ENCODE results near the gene ZSWIM2. TPM values are rescaled to one million over a fixed set of nuclear protein-coding genes. Genes with fewer than 3 reads are reported as not detected.
"Not testable (repeated sequence)": the region's sequence is repeated elsewhere in the genome, so short reads cannot be mapped to it uniquely, and the experiment has no call there.

The ZSWIM2 gene
- not detected in 3 replicates for total RNA-seq

GRCh38 chr2:186848873-186849578 is at the start of gene ZSWIM2:
Gene ZSWIM2 (minus strand): TSS chr2:186849170. CDS start chr2:186849130, 40 bp downstream.
- Mint-ChIP-seq H3K9me3 (peaks cover 9% of the 10 kb centered on the region), H3K27ac (peak within 1 kb of the TSS; percentile 76), H3K36me3 (no peaks in the 10 kb centered on the region), H3K27me3 (ENCODE audit: low read depth) (no peaks in the 10 kb centered on the region), H3K4me3 (peak within 1 kb of the TSS; percentile 85), H3K4me1 (peaks cover 14% of the 10 kb centered on the region)
- no peak for TF ChIP-seq CTCF (IDR thresholded peaks at IDR 0.05; ENCODE audit: unreplicated experiment)
- DNase-seq (ENCODE audit: low spot score in 2 of 2, unreplicated experiment in 2 of 2), result peak; percentile 42 to 69

- DNase-seq (ENCODE audit: low spot score in 2 of 2, unreplicated experiment in 2 of 2); H3K27me3 Mint-ChIP-seq (ENCODE audit: low read depth); H3K36me3 Mint-ChIP-seq; H3K4me1 Mint-ChIP-seq; H3K4me3 Mint-ChIP-seq; H3K27ac Mint-ChIP-seq: not testable (repeated sequence)
- H3K9me3 Mint-ChIP-seq, result peaks cover 12% of the 10 kb centered on the region
Measured at GRCh38 chr2:186896220-186896619, 47.2 kb upstream of the ZSWIM2 start.

GRCh38 chr2:186895451-186895850 is 46.5 kb upstream of the ZSWIM2 start:
- no peak for DNase-seq (ENCODE audit: low spot score in 2 of 2, unreplicated experiment in 2 of 2)
- no peaks in the 10 kb centered on the region for H3K36me3 Mint-ChIP-seq
- peaks cover 8% of the 10 kb centered on the region for H3K9me3 Mint-ChIP-seq
- no peak overlapping the region for H3K27ac Mint-ChIP-seq
- peaks cover 8% of the 10 kb centered on the region for H3K4me1 Mint-ChIP-seq
- no peak for TF ChIP-seq CTCF (IDR thresholded peaks at IDR 0.05; ENCODE audit: unreplicated experiment)
- H3K4me3 Mint-ChIP-seq, result no peak overlapping the region
- H3K27me3 Mint-ChIP-seq (ENCODE audit: low read depth), result peaks cover 3% of the 10 kb centered on the region

- peaks cover 3% of the 10 kb centered on the region for H3K27me3 Mint-ChIP-seq (ENCODE audit: low read depth)
- no peaks in the 10 kb centered on the region for H3K36me3 Mint-ChIP-seq
- H3K4me1 Mint-ChIP-seq, result peaks cover 8% of the 10 kb centered on the region
- no peak overlapping the region for H3K27ac Mint-ChIP-seq
- DNase-seq (ENCODE audit: low spot score in 2 of 2, unreplicated experiment in 2 of 2), result no peak
- no peak overlapping the region for H3K4me3 Mint-ChIP-seq
- H3K9me3 Mint-ChIP-seq, result peaks cover 4% of the 10 kb centered on the region
- TF ChIP-seq CTCF (IDR thresholded peaks at IDR 0.05; ENCODE audit: unreplicated experiment), result no peak
Measured at GRCh38 chr2:186894478-186894877, 45.5 kb upstream of the ZSWIM2 start.

GRCh38 chr2:186892821-186893220 is 43.9 kb upstream of the ZSWIM2 start:
- Mint-ChIP-seq H3K4me1 (peaks cover 8% of the 10 kb centered on the region), H3K27ac (no peak overlapping the region), H3K9me3 (peaks cover 3% of the 10 kb centered on the region), H3K36me3 (no peaks in the 10 kb centered on the region), H3K4me3 (no peak overlapping the region), H3K27me3 (ENCODE audit: low read depth) (no peaks in the 10 kb centered on the region)
- no peak for TF ChIP-seq CTCF (IDR thresholded peaks at IDR 0.05; ENCODE audit: unreplicated experiment)
- DNase-seq (ENCODE audit: low spot score in 2 of 2, unreplicated experiment in 2 of 2), result no peak

- Mint-ChIP-seq H3K36me3 (no peaks in the 10 kb centered on the region), H3K4me3 (no peak overlapping the region), H3K27me3 (ENCODE audit: low read depth) (no peaks in the 10 kb centered on the region), H3K27ac (no peak overlapping the region), H3K4me1 (peaks cover 8% of the 10 kb centered on the region), H3K9me3 (no peaks in the 10 kb centered on the region)
- no peak for DNase-seq (ENCODE audit: low spot score in 2 of 2, unreplicated experiment in 2 of 2)
- no peak for TF ChIP-seq CTCF (IDR thresholded peaks at IDR 0.05; ENCODE audit: unreplicated experiment)
Measured at GRCh38 chr2:186891185-186891621, 42.2 kb upstream of the ZSWIM2 start.
